HEK293T (cell line): Measurements from ENCODE around the gene INPP4B.

Source experiments
- BHLHE40 ChIP-seq: fragments of 450-650 bp; IDR thresholded peaks from 2 replicates; pipeline ENCODE4 v1.6.1; 2016; ENCODE audit warnings: mild to moderate bottlenecking, moderate library complexity, borderline replicate concordance
- CTBP1 ChIP-seq: fragments of 450-650 bp; IDR thresholded peaks from 2 replicates; pipeline ENCODE4 v1.6.1; 2016; ENCODE audit warnings: borderline replicate concordance
- ELF4 ChIP-seq: fragments of 450-650 bp; IDR thresholded peaks from 2 replicates; pipeline ENCODE4 v1.6.1; 2017; ENCODE audit warnings: antibody characterized with exemption
- FOXA1 ChIP-seq: fragments of 450-650 bp; IDR thresholded peaks from 2 replicates; pipeline ENCODE4 v1.6.1; 2016; ENCODE audit warnings: mild to moderate bottlenecking
- FOXK2 ChIP-seq: fragments of 450-650 bp; IDR thresholded peaks from 2 replicates; pipeline ENCODE4 v1.6.1; 2016; ENCODE audit warnings: mild to moderate bottlenecking
- FOXM1 ChIP-seq: fragments of 450-650 bp; IDR thresholded peaks from 2 replicates; pipeline ENCODE4 v1.6.1; 2017; ENCODE audit warnings: mild to moderate bottlenecking, borderline replicate concordance
- HDGF ChIP-seq: fragments of 450-650 bp; IDR thresholded peaks from 2 replicates; pipeline ENCODE4 v1.6.1; 2017; ENCODE audit warnings: antibody characterized with exemption, borderline replicate concordance
- L3MBTL2 ChIP-seq: fragments of 450-650 bp; conservative IDR thresholded peaks from 2 replicates; pipeline ENCODE4 v1.6.1; 2016; ENCODE audit warnings: mild to moderate bottlenecking
- LEF1 ChIP-seq: fragments of 450-650 bp; IDR thresholded peaks from 2 replicates; pipeline ENCODE4 v1.6.1; 2017; ENCODE audit warnings: mild to moderate bottlenecking, borderline replicate concordance
- PKNOX1 ChIP-seq: fragments of 450-650 bp; IDR thresholded peaks from 2 replicates; pipeline ENCODE4 v1.6.1; 2016
- SP1 ChIP-seq: fragments of 450-650 bp; IDR thresholded peaks from 2 replicates; pipeline ENCODE4 v1.6.1; 2017
- SUZ12 ChIP-seq: fragments of 450-650 bp; IDR thresholded peaks from 2 replicates; pipeline ENCODE4 v1.6.1; 2016; ENCODE audit warnings: mild to moderate bottlenecking
- TARDBP ChIP-seq: fragments of 450-650 bp; IDR thresholded peaks from 2 replicates; pipeline ENCODE4 v1.6.1; 2016
- ZNF384 ChIP-seq: fragments of 450-650 bp; IDR thresholded peaks from 2 replicates; pipeline ENCODE4 v1.6.1; 2016

- no peak for TF ChIP-seq ZNF384
- TF ChIP-seq FOXM1 = no peak
- no peak for TF ChIP-seq BHLHE40
- no peak for TF ChIP-seq FOXA1
- no peak for TF ChIP-seq CTBP1
- no peak for TF ChIP-seq SP1
- TF ChIP-seq TARDBP = no peak
- no peak for TF ChIP-seq SUZ12
- no peak for TF ChIP-seq FOXK2
- TF ChIP-seq L3MBTL2 = no peak
- no peak for TF ChIP-seq ELF4
- TF ChIP-seq PKNOX1 = no peak
- TF ChIP-seq LEF1 = no peak
- no peak for TF ChIP-seq HDGF
Observed at GRCh38 chr4:142700531-142700930, 145.6 kb downstream of the INPP4B start.
